ENCODE data around the gene GIGYF2.
"Not testable (repeated sequence)": the region's sequence is repeated elsewhere in the genome, so short reads cannot be mapped to it uniquely, and the experiment has no call there.

GIGYF2 gene

GRCh38 chr2:232816657-232817056, 119.5 kb downstream of the GIGYF2 start:
- DNase-seq (ENCODE audit: low spot score) = no peak

GRCh38 chr2:232817756-232818155, 120.6 kb downstream of the GIGYF2 start:
- DNase-seq (ENCODE audit: low spot score) = no peak

GRCh38 chr2:232829988-232830387, 132.9 kb downstream of the GIGYF2 start:
- no peak for DNase-seq (ENCODE audit: low spot score)

- DNase-seq (ENCODE audit: low spot score) = no peak
Observed at GRCh38 chr2:232831496-232831895, 134.4 kb downstream of the GIGYF2 start.

- no peak for DNase-seq (ENCODE audit: low spot score)
Observed at GRCh38 chr2:232833830-232834229, 136.7 kb downstream of the GIGYF2 start.

GRCh38 chr2:232835687-232836208, 138.6 kb downstream of the GIGYF2 start:
- DNase-seq (ENCODE audit: low spot score) = no peak

GRCh38 chr2:232836934-232837333, 139.8 kb downstream of the GIGYF2 start:
- no peak for DNase-seq (ENCODE audit: low spot score)

GRCh38 chr2:232838406-232838874, 141.3 kb downstream of the GIGYF2 start:
- peak; percentile 63 for DNase-seq (ENCODE audit: low spot score)

GRCh38 chr2:232839411-232840079, 142.4 kb downstream of the GIGYF2 start:
- DNase-seq (ENCODE audit: low spot score) = peak; percentile 28

- no peak for DNase-seq (ENCODE audit: low spot score)
Observed at GRCh38 chr2:232842689-232843088, 145.6 kb downstream of the GIGYF2 start.

GRCh38 chr2:232843834-232844233, 146.7 kb downstream of the GIGYF2 start:
- no peak for DNase-seq (ENCODE audit: low spot score)

GRCh38 chr2:232846055-232846454, 148.9 kb downstream of the GIGYF2 start:
- DNase-seq (ENCODE audit: low spot score) = no peak

- DNase-seq (ENCODE audit: low spot score) = no peak
Observed at GRCh38 chr2:232850039-232850438, 152.9 kb downstream of the GIGYF2 start.

GRCh38 chr2:232852081-232852480, 154.9 kb downstream of the GIGYF2 start:
- DNase-seq (ENCODE audit: low spot score) = not testable (repeated sequence)

GRCh38 chr2:232852676-232853075, 155.5 kb downstream of the GIGYF2 start:
- no peak for DNase-seq (ENCODE audit: low spot score)

GRCh38 chr2:232854082-232854481, 157.0 kb downstream of the GIGYF2 start:
- DNase-seq (ENCODE audit: low spot score) = no peak

GRCh38 chr2:232857158-232857563, 160.0 kb downstream of the GIGYF2 start:
- no peak for DNase-seq (ENCODE audit: low spot score)

GRCh38 chr2:232859385-232859916, 162.3 kb downstream of the GIGYF2 start:
- DNase-seq (ENCODE audit: low spot score) = no peak

GRCh38 chr2:232860593-232861241, 163.6 kb downstream of the GIGYF2 start:
- no peak for DNase-seq (ENCODE audit: low spot score)

- DNase-seq (ENCODE audit: low spot score) = no peak
Observed at GRCh38 chr2:232861353-232861752, 164.2 kb downstream of the GIGYF2 start.

GRCh38 chr2:232863996-232864395, 166.9 kb downstream of the GIGYF2 start:
- DNase-seq (ENCODE audit: low spot score) = no peak

- DNase-seq (ENCODE audit: low spot score) = no peak
Observed at GRCh38 chr2:232865165-232865564, 168.0 kb downstream of the GIGYF2 start.

GRCh38 chr2:232866104-232866503, 169.0 kb downstream of the GIGYF2 start:
- DNase-seq (ENCODE audit: low spot score) = no peak

All from kidney capillary endothelial cell (primary cell).